HG02938 (cell line): ENCODE data around the gene NDUFA13.
"Not testable (repeated sequence)": the region's sequence is repeated elsewhere in the genome, so short reads cannot be mapped to it uniquely, and the experiment has no call there.

Source experiments
- ATAC-seq: cut with Tn5 transposase; IDR thresholded peaks from one replicate; pipeline ENCODE4 v1.9.1; 2021; ENCODE audit warnings: mild to moderate bottlenecking, moderate library complexity; ENCODE audit not compliant: unreplicated experiment

NDUFA13 gene

GRCh38 chr19:19515642-19516519, at the start of gene NDUFA13:
Gene NDUFA13, plus strand, starts transcription at chr19:19516225. Its CDS starts 14 bp downstream, at chr19:19516239.
- ATAC-seq, result peak; percentile 75

DNA sequence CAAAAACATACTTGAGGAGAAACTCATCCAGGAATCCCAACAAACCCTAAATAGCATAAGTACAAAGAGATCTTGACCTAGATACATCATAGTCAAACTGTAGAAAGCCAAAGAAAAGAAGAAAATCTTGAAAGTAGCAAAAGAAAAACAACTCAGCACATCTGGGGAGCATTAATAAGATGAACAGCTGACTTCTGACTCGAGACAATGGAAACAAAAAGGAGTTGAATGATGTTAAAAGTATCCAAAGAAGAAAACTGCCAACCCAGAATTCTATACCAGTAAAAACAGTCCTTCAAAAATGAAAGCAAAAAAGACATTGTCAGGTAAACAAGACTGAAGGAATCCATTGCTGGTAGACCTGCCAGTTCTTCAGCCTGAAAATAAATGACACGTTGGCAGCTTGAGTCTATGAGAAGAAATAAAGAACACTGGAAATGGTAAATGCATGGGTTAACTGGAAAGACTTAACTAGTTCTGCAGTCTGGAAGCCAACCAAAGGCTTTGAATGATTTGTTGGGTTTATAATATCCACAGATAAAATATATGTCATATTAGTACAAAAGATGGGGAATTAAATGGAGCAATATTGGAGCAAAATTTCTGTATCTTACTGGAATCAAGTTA, 47.5 kb upstream of the NDUFA13 start:
- no peak for ATAC-seq

DNA sequence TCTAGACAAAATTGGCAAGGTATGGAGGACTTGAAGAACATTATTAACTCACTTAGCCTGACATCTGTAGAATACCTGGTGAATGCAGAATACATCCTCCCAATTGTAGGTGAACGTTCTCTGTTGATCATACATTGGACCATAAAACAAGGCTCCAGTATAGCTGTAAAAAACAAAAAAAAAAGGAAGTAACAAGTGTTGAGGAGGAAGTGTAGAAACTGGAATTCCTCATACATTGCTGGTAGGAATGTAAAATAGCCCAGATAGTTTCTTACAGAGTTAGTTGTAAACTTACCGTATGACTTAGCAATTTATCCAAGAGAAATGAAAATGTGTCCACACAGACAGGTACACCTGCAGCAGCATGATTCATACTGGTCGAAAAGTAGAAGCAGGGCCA, 45.4 kb upstream of the NDUFA13 start:
- ATAC-seq, result no peak

GRCh38 chr19:19471682-19472081, 44.3 kb upstream of the NDUFA13 start:
- ATAC-seq, result no peak

- not testable (repeated sequence) for ATAC-seq
Measured at GRCh38 chr19:19472106-19472505, 43.9 kb upstream of the NDUFA13 start.

- ATAC-seq, result no peak
Measured at GRCh38 chr19:19475015-19475765, 40.8 kb upstream of the NDUFA13 start.

GRCh38 chr19:19475849-19476828, 39.9 kb upstream of the NDUFA13 start:
- ATAC-seq, result no peak

- no peak for ATAC-seq
Measured at GRCh38 chr19:19477705-19478383, 38.2 kb upstream of the NDUFA13 start.

GRCh38 chr19:19480688-19481087, 35.3 kb upstream of the NDUFA13 start:
- ATAC-seq, result no peak

DNA sequence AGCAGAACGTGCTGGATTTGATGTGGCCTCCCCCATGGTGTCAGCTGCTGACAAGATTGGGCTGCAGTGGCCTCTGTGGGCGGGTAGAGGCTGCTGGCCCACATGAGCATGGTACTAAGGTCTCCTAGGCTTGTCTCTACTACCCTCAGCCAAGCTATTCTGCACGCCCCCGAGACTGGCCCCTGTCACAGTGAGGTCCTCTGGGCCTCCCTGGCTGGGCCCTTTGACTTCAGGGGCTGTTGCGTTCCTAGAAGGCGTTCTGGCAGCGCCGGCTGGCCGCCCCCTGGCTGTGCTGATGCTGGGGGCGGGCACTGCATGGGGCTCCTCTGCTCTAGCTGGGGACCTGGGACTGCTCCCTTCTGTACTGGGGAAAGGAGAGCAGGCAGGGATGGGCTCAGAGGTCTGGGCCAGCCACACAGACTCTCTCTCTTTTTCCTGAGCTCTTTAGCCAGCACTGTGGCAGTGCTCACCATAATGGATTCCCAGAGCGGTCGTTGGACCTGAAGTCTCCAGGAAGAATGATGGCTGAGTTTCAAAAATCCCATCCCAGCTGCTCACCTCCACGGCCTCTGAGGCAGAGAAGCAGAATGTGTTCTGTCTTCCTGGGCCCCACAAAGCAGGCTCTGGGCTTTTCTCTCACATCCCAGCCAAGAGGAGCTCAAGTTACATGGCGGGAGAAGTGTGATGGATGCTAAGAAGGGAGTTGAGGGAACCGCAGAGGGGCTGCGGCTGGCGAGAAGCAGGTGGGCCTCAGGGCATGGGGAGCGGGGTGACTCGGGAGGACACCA, 33.0 kb upstream of the NDUFA13 start:
- ATAC-seq, result no peak

GRCh38 chr19:19485161-19485997, 30.6 kb upstream of the NDUFA13 start:
- no peak for ATAC-seq

GRCh38 chr19:19485998-19486290, 30.1 kb upstream of the NDUFA13 start:
- ATAC-seq, result no peak

GRCh38 chr19:19486343-19487076, 29.5 kb upstream of the NDUFA13 start:
- no peak for ATAC-seq

DNA sequence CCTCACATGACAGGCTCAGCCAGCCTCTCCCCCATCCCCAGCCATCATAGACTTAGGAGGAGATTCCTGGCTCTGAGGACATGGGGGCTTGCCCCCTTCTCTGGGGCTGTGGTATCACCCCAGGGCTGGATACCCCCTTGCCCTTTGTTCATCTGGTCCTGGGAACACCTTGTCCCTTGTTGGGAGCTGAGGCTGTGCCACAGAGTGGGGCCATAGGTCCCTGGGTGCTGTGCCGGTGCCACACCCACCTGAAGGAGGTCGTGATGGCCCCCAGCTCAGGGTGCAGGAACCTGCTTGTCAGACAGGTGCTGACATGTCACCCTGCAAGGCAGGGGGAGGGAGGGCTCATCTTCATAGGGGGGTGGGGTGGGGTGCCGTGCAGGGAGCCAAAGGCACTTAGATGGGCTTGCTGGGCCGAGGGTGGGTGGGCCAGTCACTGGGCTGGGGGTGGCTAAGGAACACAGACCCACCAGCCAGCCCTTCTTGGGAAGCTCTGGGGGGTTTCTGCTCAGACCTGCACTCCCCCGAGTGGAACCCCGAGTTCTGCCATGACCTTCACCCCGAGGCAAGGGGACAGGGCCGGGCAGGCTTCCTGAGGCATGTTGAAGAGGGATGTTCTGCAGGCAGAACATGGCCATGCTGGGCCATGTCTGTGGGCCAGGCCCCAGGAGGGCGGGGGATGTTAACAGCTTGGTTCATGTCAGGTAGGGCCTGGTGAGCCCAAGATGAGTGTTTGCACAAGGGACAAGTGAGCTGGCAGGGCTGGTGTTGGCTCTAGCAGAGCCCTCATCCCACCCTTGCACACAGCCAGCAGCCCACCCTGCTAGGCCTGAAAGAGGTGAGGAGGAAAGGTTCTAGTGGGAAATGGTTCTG, 28.7 kb upstream of the NDUFA13 start:
- no peak for ATAC-seq

DNA sequence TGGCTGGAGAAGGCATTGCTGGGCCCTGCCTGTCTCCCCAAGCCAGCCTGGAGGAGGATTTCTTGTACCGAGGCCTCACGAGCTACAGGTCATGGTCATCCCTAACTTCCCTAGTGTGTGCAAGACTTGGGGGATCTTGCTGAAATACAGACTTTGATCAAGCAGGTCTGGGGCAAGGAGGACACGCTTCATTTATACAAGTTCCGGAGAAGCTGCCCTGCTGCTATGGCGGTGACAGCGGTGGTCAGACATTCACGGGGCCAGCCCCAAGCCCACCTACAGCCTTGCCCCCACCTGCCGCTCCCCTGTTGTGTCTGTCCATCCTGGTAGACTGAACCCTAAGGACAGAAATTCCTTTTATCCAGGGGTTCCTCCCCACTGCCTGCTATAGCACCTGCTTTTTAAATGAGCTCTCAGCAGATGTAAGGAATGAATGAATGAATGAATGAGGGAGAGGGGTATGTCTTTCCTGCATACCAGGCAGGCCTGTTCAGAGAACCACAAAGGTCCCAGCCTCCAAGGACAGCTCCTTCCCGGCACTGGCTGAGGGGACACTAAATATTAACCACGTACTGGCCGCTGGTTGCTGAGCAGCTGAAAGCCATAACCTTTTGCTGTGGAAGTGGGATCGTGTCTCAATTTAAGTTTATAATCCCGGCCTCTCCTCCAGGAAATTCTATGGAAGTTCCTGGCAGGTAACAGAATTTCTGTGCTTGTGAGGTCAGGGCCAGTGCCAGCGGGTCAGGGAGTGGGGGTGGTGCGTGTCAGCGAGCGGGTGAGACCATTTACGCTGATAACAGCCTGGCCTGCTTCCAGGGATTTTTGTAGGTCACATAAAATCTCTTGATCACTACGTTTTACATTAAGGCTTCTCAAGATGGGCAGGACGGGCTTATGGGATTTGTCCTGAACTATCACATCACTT, 27.8 kb upstream of the NDUFA13 start:
- no peak for ATAC-seq
